HG03442 (cell line): ENCODE results near the gene NPLOC4.

Experiments
- ATAC-seq: cut with Tn5 transposase; IDR thresholded peaks from one replicate; pipeline ENCODE4 v1.9.1; 2021; ENCODE audit warnings: mild to moderate bottlenecking, moderate library complexity; ENCODE audit not compliant: unreplicated experiment

Gene NPLOC4

GRCh38 chr17:81509972-81510784 is 126.7 kb downstream of the NPLOC4 start:
- no peak for ATAC-seq

- ATAC-seq = no peak
Measured at GRCh38 chr17:81509207-81509971, 127.5 kb downstream of the NPLOC4 start.

DNA sequence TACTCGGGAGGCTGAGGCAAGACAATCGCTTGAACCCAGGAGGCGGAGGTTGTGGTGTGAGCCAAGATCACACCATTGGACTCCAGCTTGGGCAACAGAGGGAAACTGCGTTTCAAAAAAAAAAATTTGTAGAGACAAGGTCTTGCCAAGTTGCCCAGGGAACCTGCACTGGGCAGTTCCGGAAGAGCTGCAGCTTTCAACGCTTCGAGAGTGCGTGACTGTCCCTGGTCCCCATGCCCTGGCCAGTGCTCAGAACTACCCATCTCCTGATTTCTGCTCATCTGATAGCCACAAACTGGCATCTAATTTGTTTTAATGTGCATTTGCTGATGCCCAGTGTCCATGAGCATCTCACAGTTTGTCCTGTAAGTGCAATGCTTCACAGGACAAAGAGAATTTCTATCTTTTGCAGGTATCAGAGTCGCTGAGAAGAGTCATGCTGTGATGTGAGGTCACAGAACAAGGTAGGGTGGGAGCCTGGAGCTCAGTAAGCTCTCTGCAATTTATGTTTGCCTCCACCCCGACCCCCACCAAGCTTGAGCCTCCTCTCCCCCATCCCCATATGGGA is 128.2 kb downstream of the NPLOC4 start:
- ATAC-seq = no peak
